ENCODE data around the gene PTPRT.

DNA sequence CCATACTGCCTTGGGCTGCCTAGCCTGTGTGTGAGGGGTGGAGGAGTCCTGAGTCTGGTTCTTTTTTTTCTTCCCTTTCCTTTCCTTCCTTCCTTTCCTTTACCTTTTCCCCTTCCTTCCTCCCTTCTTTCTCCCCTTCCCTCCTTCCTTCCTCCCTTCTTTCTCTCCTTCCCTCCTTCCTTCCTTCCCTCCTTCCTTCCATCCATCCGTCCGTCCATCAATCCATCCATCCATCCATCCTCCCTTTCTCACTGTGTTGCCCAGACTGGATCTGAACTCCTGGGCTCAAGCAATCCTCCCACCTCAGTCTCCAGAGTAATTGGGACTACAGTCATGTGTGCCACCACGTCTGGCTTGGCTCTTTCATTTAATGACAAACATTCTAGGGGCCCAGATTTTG lies 820.8 kb downstream of the PTPRT start:
- TF ChIP-seq, protein P1, sequence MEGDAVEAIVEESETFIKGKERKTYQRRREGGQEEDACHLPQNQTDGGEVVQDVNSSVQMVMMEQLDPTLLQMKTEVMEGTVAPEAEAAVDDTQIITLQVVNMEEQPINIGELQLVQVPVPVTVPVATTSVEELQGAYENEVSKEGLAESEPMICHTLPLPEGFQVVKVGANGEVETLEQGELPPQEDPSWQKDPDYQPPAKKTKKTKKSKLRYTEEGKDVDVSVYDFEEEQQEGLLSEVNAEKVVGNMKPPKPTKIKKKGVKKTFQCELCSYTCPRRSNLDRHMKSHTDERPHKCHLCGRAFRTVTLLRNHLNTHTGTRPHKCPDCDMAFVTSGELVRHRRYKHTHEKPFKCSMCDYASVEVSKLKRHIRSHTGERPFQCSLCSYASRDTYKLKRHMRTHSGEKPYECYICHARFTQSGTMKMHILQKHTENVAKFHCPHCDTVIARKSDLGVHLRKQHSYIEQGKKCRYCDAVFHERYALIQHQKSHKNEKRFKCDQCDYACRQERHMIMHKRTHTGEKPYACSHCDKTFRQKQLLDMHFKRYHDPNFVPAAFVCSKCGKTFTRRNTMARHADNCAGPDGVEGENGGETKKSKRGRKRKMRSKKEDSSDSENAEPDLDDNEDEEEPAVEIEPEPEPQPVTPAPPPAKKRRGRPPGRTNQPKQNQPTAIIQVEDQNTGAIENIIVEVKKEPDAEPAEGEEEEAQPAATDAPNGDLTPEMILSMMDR (IDR thresholded peaks at IDR 0.05) = no peak
- no peak for TF ChIP-seq POLR2A (IDR thresholded peaks at IDR 0.05)

All from Peyer's patch (tissue), 4 donors.